ENCODE measurements around the gene PTPRK. TPM values are rescaled to one million over a fixed set of nuclear protein-coding genes. Genes with fewer than 3 reads are reported as not detected.

The PTPRK gene
- total and polyA plus RNA-seq, 2 of the 13 experiments (the other 11 are each of a cell fraction or from before 2014, with no cell fraction given): 43.6 to 98.3 TPM

GRCh38 chr6:128208078-128208477 lies 312.3 kb downstream of the PTPRK start (continued):
- TF ChIP-seq HMG20A (CRISPR knock-in tag; IDR thresholded peaks at IDR 0.05; ENCODE audit: borderline replicate concordance): peak; percentile 45; the same call in 1 of the 2 replicates

GRCh38 chr6:128206610-128207426 lies 313.6 kb downstream of the PTPRK start:
- Histone ChIP-seq H3K4me3 (replicated peaks in 1 of 3; ENCODE audit: insufficient read depth in 1 of 3, low read depth in 2 of 3, low read length in 3 of 3) (no peak overlapping the region), H3K4me2 (ENCODE audit: low read depth, low read length) (no peak overlapping the region), H4K20me1 (ENCODE audit: insufficient read depth, low read length) (peaks cover 3% of the 10 kb centered on the region; the same call in 1 of the 2 replicates), H3K36me3 (replicated peaks in 1 of 2; ENCODE audit: control insufficient read depth in 1 of 2, insufficient read depth in 2 of 2, low read length in 2 of 2) (peaks cover 0 to 1% of the 10 kb centered on the region in 2 experiments; a peak in 3 of 5 replicates), H3K4me1 (ENCODE audit: insufficient read depth, low read length) (peaks cover 35% of the 10 kb centered on the region), H3K27me3 (ENCODE audit: control insufficient read depth in 1 of 2, insufficient read depth in 2 of 2, low read length in 2 of 2) (no peaks in the 10 kb centered on the region), H3K9me3 (ENCODE audit: low read length) (no peaks in the 10 kb centered on the region), H3K9ac (ENCODE audit: insufficient read depth, low read depth, low read length) (no peak overlapping the region), H2AFZ (ENCODE audit: low read length) (no peak overlapping the region), H3K27ac (ENCODE audit: extremely low read length, insufficient read depth, low read length) (no peak overlapping the region), H3K79me2 (ENCODE audit: insufficient read depth, low read length) (peaks cover 2% of the 10 kb centered on the region)
- intact Hi-C loops (cut with micrococcal nuclease; ENCODE audit: unreplicated experiment) (no loop called here), in situ Hi-C loops (cut with HindIII; ENCODE audit: extremely low pct_ligation_motif_present, low pct_unique_long_range_greater_than_20kb) (no loop called here)
- peak; percentile 19; the same call in 1 of the 2 replicates for TF ChIP-seq MAFF (IDR thresholded peaks at IDR 0.05; ENCODE audit: low read depth, low read length)
- no peak for TF ChIP-seq GFI1 (CRISPR knock-in tag; IDR thresholded peaks at IDR 0.05; ENCODE audit: borderline replicate concordance)
- TF ChIP-seq ZNF180 (CRISPR knock-in tag; IDR thresholded peaks at IDR 0.05; ENCODE audit: borderline replicate concordance, low read depth): no peak
- TF ChIP-seq MIER2 (CRISPR knock-in tag; IDR thresholded peaks at IDR 0.05): no peak
- TF ChIP-seq ZBTB42 (CRISPR knock-in tag; IDR thresholded peaks at IDR 0.05): no peak
- no peak for TF ChIP-seq ONECUT2 (CRISPR knock-in tag; IDR thresholded peaks at IDR 0.05)
- TF ChIP-seq MAFK (conservative IDR thresholded peaks at IDR 0.05 in 1 of 2, IDR thresholded peaks at IDR 0.05 in 1 of 2; ENCODE audit: low read length in 2 of 2): peak in 1 of 2 experiments; percentile 32; a peak in 1 of 4 replicates
- ChIA-PET POLR2A (no interaction called here), CTCF (ENCODE audit: low intra/inter-chr PET ratio, low total read pairs) (no interaction called here)
- no peak for DNase-seq (ENCODE audit: low spot score)
- FAIRE-seq: no peak
- no TSS peak for BruUV-seq (replicated peaks)
- ATAC-seq: no peak
- WGBS (ENCODE audit: low lambda C conversion rate): 95% methylated on average over 2 of the region's 2 CpGs

Data from HepG2 (cell line).